ENCODE data around the gene PTTG1.

GRCh38 chr5:160450164-160450932 lies 28.7 kb downstream of the PTTG1 start:
- TF ChIP-seq CTCF (conservative IDR thresholded peaks at IDR 0.05 in 1 of 2, IDR thresholded peaks at IDR 0.05 in 1 of 2; ENCODE audit: extremely low read depth in 1 of 2, insufficient read depth in 1 of 2, low read depth in 1 of 2, low read length in 2 of 2) (no peak), EZH2 (IDR thresholded peaks at IDR 0.05; ENCODE audit: borderline replicate concordance, low read length) (no peak)
